Endodermal cell (in vitro differentiated cells): ENCODE measurements around the gene PCDHGB7. TPM values are rescaled to one million over a fixed set of nuclear protein-coding genes. Genes with fewer than 3 reads are reported as not detected.

Experiments
- DNase-seq: peaks from one replicate; pipeline ENCODE4 v3.0.0-alpha.2; 2017
- H3K27ac ChIP-seq: 2 replicates; pipeline ENCODE4 v1.5.1; 2013; ENCODE audit warnings: mild to moderate bottlenecking, low read depth, low read length, moderate library complexity
- H3K27me3 ChIP-seq: 2 replicates; pipeline ENCODE4 v1.6.1; 2013; ENCODE audit warnings: mild to moderate bottlenecking, low read length, moderate library complexity; ENCODE audit not compliant: insufficient read depth, control insufficient read depth, poor library complexity, severe bottlenecking
- H3K36me3 ChIP-seq: 2 replicates; pipeline ENCODE4 v1.7.0; 2013; ENCODE audit warnings: mild to moderate bottlenecking, low read length, moderate library complexity; ENCODE audit not compliant: control insufficient read depth, insufficient read depth
- H3K4me1 ChIP-seq: one replicate; pipeline ENCODE4 v1.7.0; 2013; ENCODE audit warnings: low read length; ENCODE audit not compliant: control insufficient read depth, insufficient read depth
- H3K4me3 ChIP-seq: 2 replicates; pipeline ENCODE4 v1.5.1; 2013; ENCODE audit warnings: mild to moderate bottlenecking, low read length, moderate library complexity
- H3K9ac ChIP-seq: 2 replicates; pipeline ENCODE4 v1.6.1; 2013; ENCODE audit warnings: mild to moderate bottlenecking, low read length, moderate library complexity; ENCODE audit not compliant: poor library complexity, severe bottlenecking; ENCODE audit errors: extremely low read depth
- H3K9me3 ChIP-seq: 2 replicates; pipeline ENCODE4 v1.6.1; 2013; ENCODE audit warnings: mild to moderate bottlenecking, low read length, moderate library complexity; ENCODE audit not compliant: control insufficient read depth
- H3K27ac Mint-ChIP-seq: 2 replicates; pipeline ENCODE4 v1.8.0; 2020; ENCODE audit warnings: mixed read lengths
- H3K27me3 Mint-ChIP-seq: 2 replicates; pipeline ENCODE4 v1.8.0; 2021; ENCODE audit warnings: mild to moderate bottlenecking, mixed read lengths; ENCODE audit not compliant: insufficient read depth
- H3K36me3 Mint-ChIP-seq: 2 replicates; pipeline ENCODE4 v1.8.0; 2020; ENCODE audit warnings: low read depth, mixed read lengths
- H3K4me1 Mint-ChIP-seq: 2 replicates; pipeline ENCODE4 v1.8.0; 2020; ENCODE audit warnings: mixed read lengths
- H3K4me3 Mint-ChIP-seq: 2 replicates; pipeline ENCODE4 v1.8.0; 2020; ENCODE audit warnings: mild to moderate bottlenecking, moderate library complexity, mixed read lengths
- H3K9me3 Mint-ChIP-seq: 2 replicates; pipeline ENCODE4 v1.8.0; 2020; ENCODE audit warnings: mild to moderate bottlenecking, mixed read lengths
- CTCF ChIP-seq: fragments of 200-600 bp; sonication (generic); conservative IDR thresholded peaks from 2 replicates; pipeline ENCODE4 v1.5.0; 2021; ENCODE audit warnings: antibody characterized with exemption, mild to moderate bottlenecking
- WGBS, 2 experiments: methylation state at CpG; one replicate each; pipeline versions ENCODE4 v1.1.5 to v1.1.7; 2013; ENCODE audit warnings: missing lambda C conversion rate in 2 of 2, mixed read lengths in 1 of 2; ENCODE audit not compliant: insufficient coverage in 1 of 2, insufficient read length in 1 of 2; 5-methylcytosine and 5-hydroxymethylcytosine counted together
- total RNA-seq, 2 donors: library from RNA; stranded (reverse); fragmentation: NEBNext Ultra II Directional in 1 of 2; extraction: Animal tissue kit (Norgen Biotek cat#: 25700) in 1 of 2; gene quantifications; 2 replicates in 1 of 2; 3 replicates in 1 of 2; pipeline ENCODE4 v1.2.1, GENCODE V29; 2021

The PCDHGB7 gene
- total RNA-seq, 2 donors from 2014 or later = 15.3 to 19.3 TPM

DNA sequence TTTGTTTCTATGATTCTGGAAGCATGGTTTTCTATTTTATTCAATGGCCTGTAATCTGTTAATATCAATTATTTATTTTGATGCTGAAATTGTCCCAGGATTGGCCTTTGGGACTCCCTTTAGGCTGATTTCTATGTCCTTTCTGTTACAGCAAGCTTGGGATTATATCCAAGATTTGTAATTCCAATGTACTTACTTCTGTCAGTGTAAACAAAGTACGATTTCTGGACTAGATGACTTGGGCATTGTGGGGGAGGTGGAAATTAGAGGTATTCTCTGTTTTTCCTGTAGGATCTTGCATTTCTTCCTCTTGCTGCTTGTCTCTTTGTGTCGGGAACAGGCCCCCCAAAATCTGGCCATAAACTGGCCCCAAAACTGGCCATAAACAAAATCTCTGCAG, 16.5 kb downstream of the PCDHGB7 start:
- Histone ChIP-seq H3K36me3 (no peaks in the 10 kb centered on the region), H3K27ac (no peak overlapping the region), H3K9ac (no peak overlapping the region), H3K4me1 (no peaks in the 10 kb centered on the region), H3K27me3 (no peaks in the 10 kb centered on the region), H3K4me3 (no peak overlapping the region), H3K9me3 (peaks cover 45% of the 10 kb centered on the region)
- Mint-ChIP-seq H3K27ac (no peak overlapping the region), H3K4me3 (no peak overlapping the region), H3K27me3 (no peaks in the 10 kb centered on the region), H3K9me3 (peaks cover 48% of the 10 kb centered on the region), H3K36me3 (peaks cover 39% of the 10 kb centered on the region), H3K4me1 (no peaks in the 10 kb centered on the region)
- no peak for TF ChIP-seq CTCF
- 97 to 100% methylated on average over 1 to 2 of the region's 2 CpGs for WGBS, 2 experiments
- no peak for DNase-seq

DNA sequence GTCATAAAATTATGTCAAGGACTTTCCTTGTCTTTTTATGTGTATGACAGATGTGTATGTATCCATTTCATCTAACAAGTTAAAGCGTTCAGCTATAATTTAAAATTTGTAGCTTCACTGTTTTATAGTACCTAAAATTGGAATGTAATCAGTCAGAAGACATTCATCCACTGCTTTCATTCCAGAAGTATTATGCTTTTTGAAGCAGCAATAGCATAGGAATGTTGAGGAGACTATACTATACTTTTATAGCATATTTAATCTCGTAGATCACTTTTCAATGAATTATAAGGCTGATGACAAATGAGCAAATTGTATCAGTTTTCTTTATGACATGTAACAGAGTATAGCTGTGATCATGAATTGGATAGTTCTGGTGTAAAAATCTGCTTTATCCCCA, 19.7 kb downstream of the PCDHGB7 start:
- no peaks in the 10 kb centered on the region for H3K36me3 ChIP-seq
- H3K4me1 ChIP-seq = no peaks in the 10 kb centered on the region
- H3K4me3 ChIP-seq = no peak overlapping the region
- H3K4me1 Mint-ChIP-seq = no peaks in the 10 kb centered on the region
- H3K27ac Mint-ChIP-seq = no peak overlapping the region
- H3K9me3 Mint-ChIP-seq = peaks cover 24% of the 10 kb centered on the region
- H3K36me3 Mint-ChIP-seq = peaks cover 30% of the 10 kb centered on the region
- H3K9me3 ChIP-seq = peaks cover 20% of the 10 kb centered on the region
- 80 to 100% methylated on average over 1 of the region's 2 CpGs for WGBS, 2 experiments
- no peak overlapping the region for H3K27ac ChIP-seq
- TF ChIP-seq CTCF = no peak
- H3K27me3 ChIP-seq = no peaks in the 10 kb centered on the region
- no peaks in the 10 kb centered on the region for H3K27me3 Mint-ChIP-seq
- no peak for DNase-seq
- no peak overlapping the region for H3K4me3 Mint-ChIP-seq
- H3K9ac ChIP-seq = no peak overlapping the region

GRCh38 chr5:141439411-141440141, 22.1 kb downstream of the PCDHGB7 start:
- Mint-ChIP-seq H3K27me3 (no peaks in the 10 kb centered on the region), H3K4me1 (no peaks in the 10 kb centered on the region), H3K36me3 (peaks cover 16% of the 10 kb centered on the region), H3K27ac (no peak overlapping the region), H3K9me3 (peaks cover 5% of the 10 kb centered on the region), H3K4me3 (no peak overlapping the region)
- no peak for TF ChIP-seq CTCF
- H3K9ac ChIP-seq = no peak overlapping the region
- H3K4me1 ChIP-seq = no peaks in the 10 kb centered on the region
- no peak overlapping the region for H3K27ac ChIP-seq
- H3K36me3 ChIP-seq = no peaks in the 10 kb centered on the region
- no peak overlapping the region for H3K4me3 ChIP-seq
- 90 to 92% methylated on average over 8 to 10 of the region's 10 CpGs for WGBS, 2 experiments
- peaks cover 9% of the 10 kb centered on the region for H3K9me3 ChIP-seq
- DNase-seq = no peak
- H3K27me3 ChIP-seq = no peaks in the 10 kb centered on the region
